Glomerular endothelial cell (primary cell): ENCODE measurements around the gene RHBDD3. TPM values are rescaled to one million over a fixed set of nuclear protein-coding genes. Genes with fewer than 3 reads are reported as not detected.
"Not testable (repeated sequence)": the region's sequence is repeated elsewhere in the genome, so short reads cannot be mapped to it uniquely, and the experiment has no call there.

Source experiments
- DNase-seq: peaks from one replicate; pipeline ENCODE4 v3.0.0-alpha.2; 2011; ENCODE audit warnings: low read depth, low spot score; ENCODE audit errors: extremely low read depth
- total RNA-seq: library from RNA; depleted of rRNA; stranded (reverse); fragments of >200 nt; gene quantifications from 2 replicates; pipeline ENCODE4 v1.2.3, GENCODE V29; 2015

The RHBDD3 gene
- total RNA-seq, 1 donor from 2014 or later, result 43.1 TPM

DNA sequence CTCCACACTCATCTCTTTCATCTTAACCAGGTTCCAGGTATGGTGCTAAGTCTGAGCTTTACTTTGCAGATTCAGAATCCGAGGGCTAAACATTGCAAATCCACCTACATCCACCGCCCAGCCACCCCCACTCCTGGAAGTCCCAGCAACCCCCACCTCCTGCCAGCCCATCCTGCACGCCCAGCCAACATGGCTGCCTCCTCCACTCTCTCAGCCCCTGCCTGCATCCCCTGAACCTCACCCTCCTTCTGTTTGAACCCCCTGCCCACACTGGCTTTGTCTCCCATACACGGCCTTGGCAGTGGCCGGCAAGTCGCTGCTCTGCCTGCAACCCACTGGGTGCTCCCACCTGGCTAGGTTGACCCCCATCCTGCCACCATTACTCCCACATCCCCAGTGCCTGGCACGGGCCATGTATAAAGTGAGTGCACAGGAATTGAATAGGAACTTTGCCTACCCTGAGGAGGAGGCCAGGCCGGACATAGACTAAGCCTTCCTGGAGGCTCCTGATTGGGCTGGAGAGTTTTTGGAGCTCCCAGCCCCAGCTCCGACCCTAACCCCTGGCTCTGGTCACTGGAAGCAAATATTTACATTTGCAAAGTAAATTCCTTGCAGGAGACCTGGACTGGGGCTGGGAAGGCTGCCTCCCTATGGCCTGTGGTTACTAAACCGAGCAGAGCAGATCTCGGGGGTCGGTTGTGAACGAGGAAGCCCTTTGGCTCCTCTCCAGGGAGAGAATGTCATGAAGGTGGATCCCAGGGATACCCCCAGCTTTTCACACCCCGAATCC is 47.7 kb downstream of the RHBDD3 start:
- DNase-seq, result no peak

DNA sequence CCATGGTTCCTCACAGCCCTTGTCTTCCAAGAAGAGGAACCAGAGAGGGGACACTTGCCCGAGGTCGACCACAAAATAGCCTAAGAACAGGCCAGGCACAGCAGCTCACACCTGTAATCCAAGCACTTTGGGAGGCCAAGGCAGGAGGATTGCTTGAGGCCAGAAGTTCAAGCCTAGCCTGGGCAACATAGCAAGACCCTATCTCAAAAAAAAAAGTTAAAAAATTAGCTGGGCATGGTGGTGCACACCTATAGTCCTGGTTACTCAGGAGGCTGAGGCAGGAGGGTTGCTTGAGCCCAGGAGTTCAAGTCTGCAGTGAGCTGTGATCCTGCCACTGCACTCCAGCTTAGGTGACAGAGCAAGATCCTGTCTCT is 48.4 kb downstream of the RHBDD3 start:
- not testable (repeated sequence) for DNase-seq

DNA sequence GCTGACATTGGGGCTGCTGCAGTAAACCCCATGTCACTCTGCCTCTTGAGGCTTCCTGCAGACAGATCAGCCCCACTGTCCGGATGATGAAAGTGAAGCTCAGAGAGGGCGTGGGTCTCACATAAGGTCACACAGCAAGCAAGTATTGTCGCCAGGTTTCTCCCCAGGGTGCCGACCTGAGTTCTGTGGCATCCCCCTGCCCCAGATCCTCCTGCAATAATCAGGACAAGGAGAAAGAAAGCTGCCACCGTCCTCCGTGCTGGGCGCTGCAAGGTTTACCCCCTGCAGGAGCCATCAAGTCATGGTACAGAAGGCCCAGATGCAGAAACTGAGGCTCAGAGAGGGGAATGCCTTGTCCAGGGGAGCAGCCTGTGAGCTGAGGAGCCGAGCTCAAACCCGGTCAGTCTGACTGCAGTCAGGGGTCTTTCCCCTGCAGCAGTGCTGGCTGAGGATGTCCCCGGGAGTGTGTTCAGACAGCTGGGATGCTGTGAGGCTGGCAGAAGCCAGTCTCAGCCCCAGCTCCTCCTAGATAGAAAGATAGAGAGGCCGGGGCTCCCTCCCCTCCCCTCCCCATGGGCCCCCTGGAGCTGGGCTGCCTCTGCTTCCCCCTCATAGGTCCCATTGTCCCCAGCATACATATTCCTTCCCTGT is 48.9 kb downstream of the RHBDD3 start:
- no peak for DNase-seq

DNA sequence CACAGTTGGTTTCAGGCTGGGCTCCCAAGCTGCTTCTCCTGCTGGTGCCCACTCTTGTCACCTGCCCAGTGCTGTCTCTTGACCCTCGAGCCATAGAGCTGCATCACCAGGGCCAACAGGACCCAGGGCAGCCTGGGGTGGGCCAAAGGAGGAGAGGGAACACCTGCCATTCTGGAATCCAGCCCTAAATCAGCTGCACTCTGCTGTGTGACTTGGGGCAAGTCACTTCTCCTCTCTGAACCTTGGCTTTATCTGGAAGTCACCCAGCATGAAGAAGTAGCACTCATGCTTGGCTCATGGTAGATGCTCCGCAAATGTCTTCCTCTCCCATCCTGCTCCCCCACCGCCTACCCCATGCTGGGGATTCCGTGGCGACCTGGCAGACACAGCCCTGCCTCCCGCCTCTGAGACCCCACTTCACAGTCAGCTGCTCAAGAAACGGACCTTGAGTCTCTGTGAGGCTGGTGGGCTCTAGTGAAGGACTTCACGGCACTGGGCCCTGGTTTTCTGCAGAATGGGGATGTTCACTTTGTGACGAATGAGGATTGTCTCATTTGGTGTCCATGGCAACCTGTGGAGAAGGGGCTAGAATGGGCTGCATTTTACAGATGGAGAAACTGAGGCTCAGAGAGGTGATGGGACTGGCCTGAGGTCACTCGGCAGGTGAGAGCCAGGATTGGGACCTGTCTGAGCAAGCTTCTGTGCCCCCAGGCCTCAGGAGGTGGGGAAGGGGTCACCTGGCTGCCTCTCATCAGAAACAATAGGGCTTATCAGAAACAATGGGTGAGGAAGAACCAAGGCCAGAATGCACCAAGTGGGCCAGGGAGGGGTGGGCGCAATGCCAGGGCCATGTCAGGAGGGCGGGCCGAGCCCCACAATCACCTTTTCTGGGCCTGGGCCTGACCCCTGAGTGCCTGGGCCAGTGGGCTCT is 49.7 kb downstream of the RHBDD3 start:
- no peak for DNase-seq

DNA sequence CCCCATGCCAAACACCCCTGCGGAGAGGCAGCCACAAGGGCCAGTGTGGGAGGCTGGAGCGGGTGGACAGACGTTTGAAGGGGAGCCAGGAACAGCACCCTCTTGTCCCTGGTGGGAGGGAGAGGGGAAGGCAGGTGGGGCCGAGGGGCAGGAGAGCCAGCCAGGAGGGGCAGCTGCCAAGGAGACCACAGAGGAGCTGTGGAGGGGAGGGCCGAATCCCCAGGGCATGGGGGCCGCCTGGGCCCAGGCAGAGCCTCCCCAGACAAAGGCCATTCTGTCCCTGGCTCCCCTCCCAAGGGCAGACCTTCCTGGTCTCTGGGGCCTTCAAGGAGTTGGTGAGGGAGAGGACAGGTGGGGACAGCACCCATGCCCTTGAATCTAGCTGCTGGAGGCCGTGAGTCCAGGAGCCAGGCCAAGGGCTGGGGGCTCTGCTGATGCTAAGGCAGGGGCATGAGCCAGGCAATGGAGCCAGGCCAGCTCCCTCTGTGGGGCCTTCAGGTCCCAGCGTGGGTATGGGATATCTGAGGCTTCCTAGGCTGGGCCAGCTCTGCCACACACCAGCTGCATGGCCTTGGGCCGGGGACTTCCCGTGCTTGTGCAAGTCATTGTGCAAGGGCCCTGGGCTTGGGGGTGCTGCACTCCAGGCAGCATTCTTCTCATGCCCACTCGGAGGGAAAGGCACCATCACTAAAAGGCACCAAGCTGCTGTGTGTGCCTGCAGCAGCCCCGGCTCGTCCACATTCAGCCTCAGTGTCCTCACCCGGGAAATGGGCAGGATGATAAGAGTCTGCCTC is 50.7 kb downstream of the RHBDD3 start:
- no peak for DNase-seq

DNA sequence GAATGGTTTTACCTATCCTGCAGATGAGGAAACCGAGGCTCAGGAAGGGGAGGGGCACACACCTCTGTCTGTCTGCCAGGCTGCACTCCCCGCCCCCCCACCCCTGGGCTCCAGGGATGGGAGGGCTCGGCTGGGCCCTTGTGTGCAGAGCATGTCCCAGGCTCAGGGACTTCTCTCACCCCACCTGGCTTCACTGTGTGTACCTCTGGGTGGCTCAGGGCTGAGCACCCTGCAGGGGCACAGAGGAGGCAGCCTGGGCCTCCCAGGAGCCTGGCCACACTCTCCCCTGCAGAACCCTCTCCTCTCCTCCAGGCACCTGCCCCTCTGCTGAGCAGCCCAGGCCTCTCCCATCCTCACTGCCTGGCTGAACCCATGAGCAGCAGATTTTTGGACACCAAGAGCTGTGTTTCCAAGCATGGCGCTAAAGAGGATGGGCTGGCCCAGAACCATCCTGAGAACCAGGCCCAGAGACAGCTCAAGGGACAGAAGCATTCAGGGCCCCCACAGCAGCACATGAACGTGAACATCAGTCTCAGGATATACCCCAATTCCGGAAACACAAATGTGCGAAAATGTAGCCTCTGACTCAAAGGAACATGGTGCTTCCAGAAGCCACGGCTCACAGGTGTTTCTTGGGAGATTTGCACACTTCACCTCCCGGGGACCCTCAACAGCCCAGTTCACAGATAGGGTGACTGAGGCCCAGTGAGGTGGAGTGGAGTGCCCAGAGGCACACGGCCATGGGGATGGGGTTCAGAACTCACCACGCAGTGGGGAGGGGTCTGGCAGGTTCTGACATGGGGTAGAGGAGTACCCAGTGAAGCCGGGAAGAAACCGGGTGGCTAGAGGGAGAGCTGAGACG is 51.5 kb downstream of the RHBDD3 start:
- no peak for DNase-seq

DNA sequence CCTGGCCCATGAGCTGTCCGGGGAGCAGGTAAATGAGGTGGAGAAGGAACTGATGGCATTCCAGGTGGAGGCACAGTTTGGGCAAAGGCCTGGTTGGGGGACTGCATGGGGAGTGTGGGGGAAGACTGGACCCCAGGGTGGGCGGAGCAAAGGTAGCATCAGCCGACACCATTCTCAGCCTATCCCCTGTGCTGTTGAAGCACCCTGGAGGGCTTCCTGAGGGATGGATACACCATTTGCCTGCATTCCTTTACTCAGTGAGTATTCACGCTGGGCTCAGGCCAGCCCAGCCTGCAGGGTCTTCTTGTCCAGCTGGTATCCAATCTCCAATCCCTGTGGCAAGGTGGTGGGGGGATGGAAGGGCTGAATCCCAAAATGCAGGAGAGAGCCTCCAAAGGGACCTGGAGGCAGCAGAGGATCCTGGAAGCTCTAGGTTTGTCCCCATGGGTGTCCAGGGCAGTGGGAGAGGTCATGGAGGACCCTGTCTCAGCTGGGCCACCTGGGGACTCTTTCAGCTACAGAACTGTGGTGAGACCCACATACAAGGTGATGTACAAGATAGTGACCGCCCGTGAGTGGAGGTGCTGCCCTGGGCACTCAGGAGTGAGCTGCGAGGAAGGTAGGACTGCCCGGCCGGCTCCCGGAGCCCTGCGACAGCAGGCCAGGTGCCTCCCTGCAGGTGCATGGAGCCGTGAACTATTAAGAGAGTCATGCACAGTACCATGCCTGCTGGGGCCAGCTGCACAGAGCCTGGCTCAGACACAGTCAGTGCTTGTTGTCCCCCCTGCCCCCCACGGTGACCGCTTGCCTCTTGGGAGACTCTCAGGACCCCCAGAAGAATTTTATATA is 52.5 kb downstream of the RHBDD3 start:
- no peak for DNase-seq

DNA sequence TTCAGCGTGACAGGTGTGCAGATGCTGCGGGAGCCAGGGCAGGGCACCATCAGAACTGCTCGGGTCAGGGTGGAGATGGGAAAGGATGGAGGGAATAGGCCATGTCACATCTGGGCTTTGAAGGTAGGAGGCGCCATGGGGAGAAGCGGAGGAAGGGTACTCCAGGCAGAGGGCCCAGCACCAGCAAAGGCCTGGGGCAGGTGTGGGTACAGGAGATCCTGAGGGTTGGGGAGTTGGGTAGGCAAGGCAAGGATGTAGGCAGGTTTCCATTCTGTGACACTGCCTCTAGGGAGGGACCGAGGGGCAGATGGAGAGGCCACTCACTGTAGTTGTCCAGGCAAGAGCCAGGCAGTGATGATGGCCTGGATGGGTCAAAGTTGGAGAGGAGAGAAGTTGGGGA is 53.5 kb downstream of the RHBDD3 start:
- no peak for DNase-seq

DNA sequence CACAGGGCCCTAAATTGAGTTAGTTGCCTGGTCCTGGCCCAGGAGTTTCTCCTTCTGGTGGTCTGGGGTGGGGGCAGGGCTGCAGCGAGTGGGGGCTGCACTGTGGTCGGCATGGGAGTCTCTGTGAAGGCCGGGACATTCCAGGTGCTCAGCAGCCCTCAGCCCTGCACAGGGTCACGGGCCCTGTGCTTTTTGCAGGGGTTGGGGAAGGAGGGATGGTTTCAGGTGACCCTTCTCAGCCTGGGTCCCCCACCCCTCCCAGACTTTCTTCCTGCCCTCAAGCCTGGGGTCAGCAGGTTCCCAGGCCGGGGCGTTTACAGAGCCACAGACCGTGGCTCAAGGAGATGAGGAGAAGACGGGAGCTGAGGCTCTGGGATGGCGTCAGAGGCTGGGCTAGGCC is 54.3 kb downstream of the RHBDD3 start:
- DNase-seq, result no peak

DNA sequence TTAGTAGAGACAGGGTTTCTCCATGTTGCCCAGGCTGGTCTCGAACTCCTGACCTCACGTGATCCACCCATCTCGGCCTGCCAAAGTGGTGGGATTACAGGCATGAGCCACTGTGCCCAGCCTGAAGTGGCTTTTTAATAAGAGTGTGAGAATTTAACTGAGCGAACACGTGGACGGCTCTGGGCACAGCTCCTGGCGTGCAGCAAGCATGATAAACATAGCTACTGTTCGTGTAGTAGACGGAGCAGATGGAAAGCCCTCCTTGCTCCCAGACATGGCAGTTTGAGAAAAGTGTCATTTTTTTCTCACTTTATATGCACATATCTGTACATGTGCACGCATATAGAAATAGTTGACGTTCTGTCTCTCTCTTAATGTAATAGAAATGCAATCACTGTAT is 55.0 kb downstream of the RHBDD3 start:
- DNase-seq, result no peak

DNA sequence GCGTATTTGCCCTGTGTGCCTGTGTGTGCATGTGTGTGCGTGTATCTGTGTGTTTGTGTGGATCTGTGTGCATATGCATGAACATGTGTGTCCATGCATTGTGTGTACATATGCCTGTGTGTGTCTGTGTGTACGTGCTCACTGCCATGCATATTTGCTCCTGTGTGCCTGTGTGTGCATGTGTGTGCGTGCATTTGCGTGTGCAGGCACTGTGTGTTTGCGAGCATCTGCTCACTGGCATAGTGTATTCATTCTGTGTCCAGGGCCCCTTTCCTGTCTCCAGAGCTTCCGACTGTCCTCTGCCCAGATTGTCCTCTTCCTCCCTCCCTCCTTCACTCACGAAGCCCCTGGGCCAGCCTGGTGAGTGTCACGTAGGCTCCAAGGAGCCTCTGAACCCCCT is 56.3 kb downstream of the RHBDD3 start:
- no peak for DNase-seq

DNA sequence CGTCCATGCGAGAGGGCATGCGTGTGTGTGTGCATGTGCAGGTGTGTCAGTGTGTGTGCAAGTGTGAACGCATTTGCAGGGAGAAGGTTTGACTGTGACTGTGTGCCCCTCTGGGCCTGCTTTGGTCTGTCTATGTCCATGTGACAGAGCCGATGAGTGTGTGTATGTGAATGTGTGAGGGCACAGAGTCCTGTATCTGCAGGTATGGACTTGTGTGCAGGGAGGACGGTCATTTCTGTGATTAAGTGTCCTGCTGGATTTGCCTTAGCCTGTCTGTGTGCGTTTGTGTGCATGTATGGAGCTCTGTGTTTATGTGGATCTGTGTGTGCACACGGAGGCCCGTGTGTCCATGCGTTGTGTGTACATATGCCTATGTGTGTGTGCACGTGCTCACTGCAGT is 56.7 kb downstream of the RHBDD3 start:
- DNase-seq, result no peak

Other genes starting within 250 kb of the RHBDD3 start
- not detected in 2 replicates for gene C22orf31, start 206.2 kb downstream of the RHBDD3 start, total RNA-seq
- gene KREMEN1, start 194.9 kb downstream of the RHBDD3 start, total RNA-seq, result 0.68 and 2.3 TPM in 2 replicates
- gene EMID1, start 62.1 kb downstream of the RHBDD3 start, total RNA-seq, result 2.3 and 12.0 TPM in 2 replicates
- 209 and 216 TPM in 2 replicates for gene EWSR1, start 287 bp upstream of the RHBDD3 start, total RNA-seq
- 43.1 and 47.0 TPM in 2 replicates for gene GAS2L1, start 38.7 kb upstream of the RHBDD3 start, total RNA-seq
- gene RASL10A, start 47.7 kb upstream of the RHBDD3 start, total RNA-seq, result 0.10 and 0.93 TPM in 2 replicates
- 110 and 140 TPM in 2 replicates for gene AP1B1, start 120.6 kb upstream of the RHBDD3 start, total RNA-seq
- not detected in 2 replicates for gene RFPL1, start 170.6 kb upstream of the RHBDD3 start, total RNA-seq
- 1.8 and 2.2 TPM in 2 replicates for gene NEFH, start 212.2 kb upstream of the RHBDD3 start, total RNA-seq